GM12891 (cell line): ENCODE results near the gene EXOC3.

ENCODE experiments used
- POLR2A ChIP-seq: IDR thresholded peaks from 2 replicates; pipeline ENCODE4 v1.6.1; 2011; ENCODE audit warnings: low read depth, low read length, control low read depth
- POLR2AphosphoS5 ChIP-seq: IDR thresholded peaks from 2 replicates; pipeline ENCODE4 v1.6.1; 2011; ENCODE audit warnings: low read depth, low read length, control low read depth

DNA sequence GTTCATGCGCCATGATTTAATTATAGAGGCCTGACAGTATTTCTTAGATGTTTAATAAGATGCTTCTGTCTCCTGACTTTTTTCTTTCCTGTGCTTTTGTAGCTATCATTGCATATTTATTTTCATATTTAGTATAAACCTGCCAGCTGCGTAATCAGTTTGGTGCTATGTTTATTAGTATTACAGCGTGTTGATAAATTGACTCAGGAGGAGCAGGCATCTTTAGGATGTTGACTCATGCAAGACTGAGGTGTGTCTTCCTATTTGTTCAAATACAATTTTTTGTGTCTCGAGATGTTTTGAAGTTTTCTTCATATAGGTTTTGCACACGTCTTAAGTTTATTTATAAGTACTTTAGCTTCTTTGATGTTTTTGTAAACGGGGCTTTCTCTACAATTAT, 35.9 kb upstream of the EXOC3 start:
- TF ChIP-seq POLR2AphosphoS5 (no peak), POLR2A (no peak)
